HepG2 (cell line): ENCODE data around the gene DEDD2. TPM values are rescaled to one million over a fixed set of nuclear protein-coding genes. Genes with fewer than 3 reads are reported as not detected.

Experiments used
- ATM ChIP-seq: fragments of 450-650 bp; IDR thresholded peaks from 2 replicates; pipeline ENCODE4 v1.7.1; 2017; ENCODE audit warnings: mild to moderate bottlenecking, borderline replicate concordance
- ETV6 ChIP-seq: sonication (generic); formaldehyde crosslinking; conservative IDR thresholded peaks from 2 replicates; pipeline ENCODE4 v1.4.0; 2020; ENCODE audit warnings: missing genetic modification reagents
- GATA4 ChIP-seq: sonication (generic); IDR thresholded peaks from 2 replicates; pipeline ENCODE4 v1.6.1; 2016; ENCODE audit warnings: antibody characterized with exemption, low read depth, borderline replicate concordance
- HCFC1 ChIP-seq: fragments of 150-350 bp; IDR thresholded peaks from 2 replicates; pipeline ENCODE4 v1.6.1; 2014; ENCODE audit warnings: low read depth, low read length
- KLF16 ChIP-seq, 2 experiments: sonication (generic) in 1 of 2; formaldehyde crosslinking in 1 of 2; IDR thresholded peaks; 2 replicates each; pipeline versions ENCODE4 v1.6.1 to v1.8.0; 2016 to 2023; ENCODE audit warnings: missing genetic modification reagents in 2 of 2, missing compliant biosample characterization in 1 of 2
- PLRG1 ChIP-seq: fragments of 450-650 bp; conservative IDR thresholded peaks from 2 replicates; pipeline ENCODE4 v1.6.1; 2016
- SOX5 ChIP-seq: IDR thresholded peaks from 2 replicates; pipeline ENCODE4 v1.6.1; 2016; ENCODE audit warnings: borderline replicate concordance
- SP5 ChIP-seq: IDR thresholded peaks from 2 replicates; pipeline ENCODE4 v1.6.1; 2016; ENCODE audit warnings: low read depth, borderline replicate concordance
- SPEN ChIP-seq: sonication (generic); formaldehyde crosslinking; IDR thresholded peaks from 2 replicates; pipeline ENCODE4 v1.5.1; 2020; ENCODE audit warnings: low read depth, mild to moderate bottlenecking, missing genetic modification reagents
- SRSF1 ChIP-seq: fragments of 200-400 bp; formaldehyde crosslinking; optimal IDR thresholded peaks from 2 replicates; pipeline ENCODE3; 2017; ENCODE audit warnings: mild to moderate bottlenecking, low read depth, low read length, moderate library complexity
- SRSF9 ChIP-seq: fragments of 200-400 bp; formaldehyde crosslinking; IDR thresholded peaks from 2 replicates; pipeline ENCODE4 v1.6.1; 2018; ENCODE audit warnings: borderline replicate concordance, mild to moderate bottlenecking, low read depth, low read length; ENCODE audit not compliant: insufficient read depth, poor library complexity, severe bottlenecking
- ZBTB3 ChIP-seq: sonication (generic); formaldehyde crosslinking; IDR thresholded peaks from 2 replicates; pipeline ENCODE4 v1.4.0; 2020; ENCODE audit warnings: low read depth, mild to moderate bottlenecking, moderate library complexity, missing genetic modification reagents, borderline replicate concordance
- ZNF160 ChIP-seq: sonication (generic); formaldehyde crosslinking; IDR thresholded peaks from 2 replicates; pipeline ENCODE4 v1.8.0; 2022; ENCODE audit warnings: mild to moderate bottlenecking, inconsistent platforms, missing genetic modification reagents
- ZNF251 ChIP-seq: sonication (generic); formaldehyde crosslinking; IDR thresholded peaks from 2 replicates; pipeline ENCODE4 v1.9.0; 2021; ENCODE audit warnings: mild to moderate bottlenecking, missing genetic modification reagents
- ZNF546 ChIP-seq: sonication (generic); formaldehyde crosslinking; conservative IDR thresholded peaks from 2 replicates; pipeline ENCODE4 v1.8.1; 2023; ENCODE audit warnings: mild to moderate bottlenecking, missing genetic modification reagents
- ZNF564 ChIP-seq: sonication (generic); formaldehyde crosslinking; IDR thresholded peaks from 2 replicates; pipeline ENCODE4 v1.8.1; 2023; ENCODE audit warnings: mild to moderate bottlenecking, missing genetic modification reagents
- ZNF629 ChIP-seq: sonication (generic); formaldehyde crosslinking; conservative IDR thresholded peaks from 2 replicates; pipeline ENCODE4 v1.5.0; 2020; ENCODE audit warnings: missing genetic modification reagents
- ZNF780A ChIP-seq: sonication (generic); formaldehyde crosslinking; IDR thresholded peaks from 2 replicates; pipeline ENCODE4 v1.8.0; 2022; ENCODE audit warnings: mild to moderate bottlenecking, missing genetic modification reagents, moderate library complexity
- polyA plus RNA-seq, 8 experiments: library from polyadenylated mRNA; depleted of rRNA in 3 of 8; stranded (reverse) in 7 of 8; unstranded in 1 of 8; fragments of >200 nt; fragmentation: Illumina TruSeq in 4 of 8; extraction: Trizol in 4 of 8; gene quantifications; 2 replicates each; pipeline versions ENCODE4 v1.2.1 to v1.2.3, GENCODE V29; 2011 to 2016; ENCODE audit warnings: low read depth in 4 of 8, missing spikeins in 1 of 8, mixed read lengths in 1 of 8; ENCODE audit not compliant: insufficient read depth in 1 of 8
- total RNA-seq, 5 experiments: library from RNA; depleted of rRNA; stranded (reverse); fragments of >200 nt; fragmentation: Illumina TruSeq; extraction: Trizol; gene quantifications; 2 replicates each; pipeline ENCODE4 v1.2.3, GENCODE V29; 2016; ENCODE audit warnings: low read depth in 1 of 5
- TF ChIP-seq, protein P1 (sequence below): sonication (generic); formaldehyde crosslinking; IDR thresholded peaks from 2 replicates; pipeline ENCODE4 v1.4.0; 2020; ENCODE audit warnings: mild to moderate bottlenecking, low read depth, missing genetic modification reagents
- TF ChIP-seq, protein P2 (sequence below): fragments of 450-650 bp; IDR thresholded peaks from 2 replicates; pipeline ENCODE4 v1.6.1; 2017; ENCODE audit warnings: mild to moderate bottlenecking

The DEDD2 gene
- total and polyA plus RNA-seq, 2 of the 13 experiments (the other 11 are each of a cell fraction or from before 2014, with no cell fraction given), result 19.2 to 24.7 TPM

- TF ChIP-seq GATA4, result no peak
- TF ChIP-seq ATM, result no peak
- TF ChIP-seq, protein P1, sequence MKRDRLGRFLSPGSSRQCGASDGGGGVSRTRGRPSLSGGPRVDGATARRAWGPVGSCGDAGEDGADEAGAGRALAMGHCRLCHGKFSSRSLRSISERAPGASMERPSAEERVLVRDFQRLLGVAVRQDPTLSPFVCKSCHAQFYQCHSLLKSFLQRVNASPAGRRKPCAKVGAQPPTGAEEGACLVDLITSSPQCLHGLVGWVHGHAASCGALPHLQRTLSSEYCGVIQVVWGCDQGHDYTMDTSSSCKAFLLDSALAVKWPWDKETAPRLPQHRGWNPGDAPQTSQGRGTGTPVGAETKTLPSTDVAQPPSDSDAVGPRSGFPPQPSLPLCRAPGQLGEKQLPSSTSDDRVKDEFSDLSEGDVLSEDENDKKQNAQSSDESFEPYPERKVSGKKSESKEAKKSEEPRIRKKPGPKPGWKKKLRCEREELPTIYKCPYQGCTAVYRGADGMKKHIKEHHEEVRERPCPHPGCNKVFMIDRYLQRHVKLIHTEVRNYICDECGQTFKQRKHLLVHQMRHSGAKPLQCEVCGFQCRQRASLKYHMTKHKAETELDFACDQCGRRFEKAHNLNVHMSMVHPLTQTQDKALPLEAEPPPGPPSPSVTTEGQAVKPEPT, result peak; percentile 100
- TF ChIP-seq ZNF251 (CRISPR knock-in tag), result no peak
- no peak for TF ChIP-seq ZNF564 (CRISPR knock-in tag)
- TF ChIP-seq SP5 (CRISPR knock-in tag), result peak; percentile 43
- peak; percentile 98 for TF ChIP-seq SRSF1
- no peak for TF ChIP-seq SPEN (CRISPR knock-in tag)
- peak; percentile 12; the same call in 1 of the 2 replicates for TF ChIP-seq SOX5 (CRISPR knock-in tag)
- no peak for TF ChIP-seq PLRG1
- TF ChIP-seq KLF16 (CRISPR knock-in tag; IDR thresholded peaks at IDR 0.05), result 0 out of 4 replicates have a peak, but pooled peaks of 1 of the 2 experiments have one; percentile 43
- TF ChIP-seq ETV6 (CRISPR knock-in tag), result 0 out of 2 replicates have a peak, but pooled peaks have one; percentile 16
- no peak for TF ChIP-seq ZBTB3 (CRISPR knock-in tag)
- no peak for TF ChIP-seq ZNF546 (CRISPR knock-in tag)
- no peak for TF ChIP-seq ZNF780A
- no peak for TF ChIP-seq SRSF9
- no peak for TF ChIP-seq ZNF160 (CRISPR knock-in tag)
- TF ChIP-seq, protein P2, sequence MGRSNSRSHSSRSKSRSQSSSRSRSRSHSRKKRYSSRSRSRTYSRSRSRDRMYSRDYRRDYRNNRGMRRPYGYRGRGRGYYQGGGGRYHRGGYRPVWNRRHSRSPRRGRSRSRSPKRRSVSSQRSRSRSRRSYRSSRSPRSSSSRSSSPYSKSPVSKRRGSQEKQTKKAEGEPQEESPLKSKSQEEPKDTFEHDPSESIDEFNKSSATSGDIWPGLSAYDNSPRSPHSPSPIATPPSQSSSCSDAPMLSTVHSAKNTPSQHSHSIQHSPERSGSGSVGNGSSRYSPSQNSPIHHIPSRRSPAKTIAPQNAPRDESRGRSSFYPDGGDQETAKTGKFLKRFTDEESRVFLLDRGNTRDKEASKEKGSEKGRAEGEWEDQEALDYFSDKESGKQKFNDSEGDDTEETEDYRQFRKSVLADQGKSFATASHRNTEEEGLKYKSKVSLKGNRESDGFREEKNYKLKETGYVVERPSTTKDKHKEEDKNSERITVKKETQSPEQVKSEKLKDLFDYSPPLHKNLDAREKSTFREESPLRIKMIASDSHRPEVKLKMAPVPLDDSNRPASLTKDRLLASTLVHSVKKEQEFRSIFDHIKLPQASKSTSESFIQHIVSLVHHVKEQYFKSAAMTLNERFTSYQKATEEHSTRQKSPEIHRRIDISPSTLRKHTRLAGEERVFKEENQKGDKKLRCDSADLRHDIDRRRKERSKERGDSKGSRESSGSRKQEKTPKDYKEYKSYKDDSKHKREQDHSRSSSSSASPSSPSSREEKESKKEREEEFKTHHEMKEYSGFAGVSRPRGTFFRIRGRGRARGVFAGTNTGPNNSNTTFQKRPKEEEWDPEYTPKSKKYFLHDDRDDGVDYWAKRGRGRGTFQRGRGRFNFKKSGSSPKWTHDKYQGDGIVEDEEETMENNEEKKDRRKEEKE, result no peak
- TF ChIP-seq HCFC1, result no peak
- no peak for TF ChIP-seq ZNF629 (CRISPR knock-in tag)
Measured at GRCh38 chr19:42254089-42254849, 36.8 kb upstream of the DEDD2 start (continued).
